CD4-positive, alpha-beta T cell treated with Interleukin-4 for 4 hours (primary cell): ENCODE data around the gene CDC42BPB.

Source experiments
- DNase-seq: peaks from one replicate; pipeline ENCODE4 v3.0.0-alpha.2; 2020

Gene CDC42BPB

DNA sequence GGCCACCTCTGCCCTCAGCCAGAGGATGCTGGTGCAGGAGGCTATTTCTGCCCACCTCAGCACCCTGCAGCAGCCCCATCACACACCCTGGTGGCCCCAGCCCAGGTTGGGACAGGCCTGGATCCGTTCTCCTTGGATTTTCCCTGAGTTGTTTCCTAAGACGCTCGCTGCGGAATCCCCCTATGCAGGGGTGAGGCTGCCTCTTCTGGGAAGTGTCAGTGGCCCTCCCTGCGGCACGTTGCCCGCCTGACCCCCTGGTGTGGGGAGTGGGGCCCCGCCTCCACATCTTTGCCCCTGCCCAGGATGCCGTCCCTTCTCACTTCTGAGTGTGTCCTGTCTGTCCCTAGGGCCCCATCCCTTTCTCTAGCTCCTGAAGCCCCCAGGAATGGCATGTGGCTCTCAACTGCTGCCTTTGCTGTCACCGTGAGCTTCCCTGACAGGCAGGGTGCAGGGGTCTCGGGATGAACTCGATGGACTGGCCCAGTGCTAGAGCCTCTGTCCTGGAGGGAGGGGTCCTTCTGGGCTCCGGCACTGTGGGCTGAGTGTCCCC, 36.6 kb upstream of the CDC42BPB start:
- no peak for DNase-seq

GRCh38 chr14:103091883-103092222, 34.5 kb upstream of the CDC42BPB start:
- no peak for DNase-seq

DNA sequence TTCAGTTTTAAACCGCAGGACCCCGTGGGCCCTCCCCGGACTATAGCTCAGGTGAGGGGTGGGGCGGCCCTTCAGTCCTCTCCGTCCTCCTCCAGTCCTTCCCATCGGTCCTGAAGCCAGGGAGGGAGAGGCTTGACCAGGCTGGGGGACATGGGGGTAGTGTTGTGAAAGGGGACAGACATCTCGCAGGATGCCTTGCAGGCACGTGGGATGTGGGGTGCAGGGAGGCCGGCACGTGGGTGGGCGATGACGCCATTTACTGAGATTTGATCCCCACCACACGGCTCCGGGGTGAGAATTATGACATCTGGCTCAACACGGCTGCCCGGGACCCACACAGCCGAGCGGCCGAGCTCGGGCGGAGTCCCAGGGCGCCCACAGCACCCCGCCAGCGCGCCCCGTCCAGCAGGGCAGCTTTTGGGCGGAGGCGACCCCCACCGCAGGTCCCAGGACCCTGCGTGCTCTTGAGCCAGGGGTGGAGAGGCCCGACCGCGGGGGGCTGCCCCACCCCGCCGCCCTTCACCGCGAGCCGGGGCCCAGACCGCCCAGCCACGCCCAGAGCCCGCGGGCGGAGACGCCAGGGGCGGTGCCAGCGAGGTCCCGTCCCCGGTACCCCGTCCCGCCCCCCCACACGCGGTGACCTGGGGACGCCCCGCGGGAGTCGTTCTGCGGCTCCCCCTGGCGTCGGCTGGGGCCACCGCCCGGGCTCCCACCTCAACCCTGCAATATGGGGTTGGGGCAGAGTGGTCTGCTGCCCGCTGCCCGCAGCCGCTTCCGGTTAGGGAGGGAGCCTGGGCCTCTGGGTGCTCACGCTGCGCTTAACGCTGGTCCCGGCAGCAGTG, 33.9 kb upstream of the CDC42BPB start:
- DNase-seq = peak; percentile 62

GRCh38 chr14:103090481-103091020, 33.2 kb upstream of the CDC42BPB start:
- DNase-seq = no peak

DNA sequence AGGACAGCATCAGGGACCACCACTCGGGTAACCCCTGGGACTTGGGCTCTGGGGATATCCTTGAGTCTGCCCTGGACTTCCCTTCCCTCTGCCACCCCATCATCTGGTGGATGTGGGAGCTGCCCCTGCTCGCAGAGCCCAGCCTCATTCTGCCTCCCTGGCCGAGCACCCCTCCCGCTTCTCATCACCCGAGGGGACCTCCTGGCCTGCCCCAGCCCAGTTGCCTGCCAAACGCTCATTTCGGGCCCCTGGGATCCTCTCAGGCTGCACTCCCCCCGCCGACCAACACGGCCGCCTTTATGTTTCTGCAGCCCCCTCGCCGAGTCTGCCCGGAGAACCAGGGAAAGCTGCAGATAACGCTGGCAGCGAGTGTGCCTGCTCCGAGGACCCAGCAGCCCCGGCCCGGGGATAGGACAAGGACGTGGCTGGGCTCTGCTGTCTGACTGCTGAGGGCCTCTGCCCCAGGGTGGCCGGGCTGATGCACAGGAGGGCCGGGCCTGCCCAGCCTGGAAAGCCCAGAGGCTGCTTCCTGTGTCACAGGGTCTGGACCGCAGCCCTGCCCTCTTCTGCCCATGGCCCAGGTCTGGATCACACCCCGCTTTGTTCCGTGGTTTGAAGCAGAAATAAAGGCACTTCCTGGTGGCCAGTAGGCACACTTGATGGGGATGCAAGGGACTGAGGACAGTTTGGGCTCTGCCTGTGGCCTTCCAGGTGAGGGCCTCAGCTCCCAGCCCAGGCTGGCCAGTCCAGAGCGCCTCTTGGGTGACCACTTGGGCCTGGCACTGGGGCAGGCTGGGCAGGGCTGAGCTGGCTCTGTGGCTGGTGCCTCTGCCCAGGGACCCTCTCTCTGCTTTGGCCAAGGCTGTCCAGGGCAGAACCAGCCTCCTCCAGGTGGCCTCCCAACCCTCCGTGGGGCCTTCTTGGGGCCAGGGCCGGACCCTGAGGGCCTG, 32.3 kb upstream of the CDC42BPB start:
- DNase-seq = no peak

DNA sequence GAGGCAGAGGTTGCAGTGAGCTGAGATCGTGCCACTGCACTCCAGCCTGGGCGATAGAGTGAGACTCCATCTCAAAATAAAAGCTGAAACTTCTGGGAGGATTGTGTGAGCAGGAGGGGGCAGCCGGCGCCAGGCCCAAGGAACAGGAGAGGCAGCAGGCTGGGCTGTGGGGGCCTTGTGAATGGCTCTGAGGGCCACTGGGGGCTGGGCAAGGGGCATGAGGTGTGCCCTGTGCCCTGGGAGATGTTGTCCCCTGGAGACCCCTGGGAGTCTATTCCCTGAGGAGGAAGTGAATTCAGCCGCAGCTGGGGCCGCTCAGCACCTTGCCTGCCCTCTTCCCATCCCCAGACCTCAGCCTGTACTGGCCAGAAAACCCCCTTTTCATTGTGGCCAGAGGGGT, 31.6 kb upstream of the CDC42BPB start:
- DNase-seq = no peak

DNA sequence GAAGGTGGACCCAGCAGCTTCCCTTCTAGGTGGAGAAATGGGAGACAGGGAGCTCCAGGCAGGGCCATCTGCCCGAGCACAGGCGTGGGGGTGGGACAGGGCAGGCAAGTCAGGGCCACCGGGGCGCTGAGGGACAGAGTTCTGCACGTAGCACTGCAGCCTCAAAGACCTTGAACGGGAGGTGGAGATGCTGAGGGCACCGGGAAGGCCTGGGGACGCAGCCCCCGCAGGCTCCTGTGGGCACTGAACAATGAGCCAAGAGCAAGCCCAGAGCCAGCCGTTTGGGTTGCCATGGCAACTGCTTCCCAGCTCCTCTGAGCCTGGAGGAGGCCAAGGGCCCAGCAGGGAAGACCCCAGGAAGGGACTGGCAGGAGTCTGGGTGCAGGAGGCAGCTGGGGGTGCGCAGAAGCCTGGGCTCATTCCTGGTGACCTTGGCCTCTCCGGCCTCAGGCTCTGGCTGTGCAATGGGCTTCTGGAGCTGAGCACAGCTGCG, 30.0 kb upstream of the CDC42BPB start:
- no peak for DNase-seq

GRCh38 chr14:103086771-103087342, 29.5 kb upstream of the CDC42BPB start:
- no peak for DNase-seq

GRCh38 chr14:103085106-103086091, 28.1 kb upstream of the CDC42BPB start:
- DNase-seq = no peak

GRCh38 chr14:103084021-103084919, 26.9 kb upstream of the CDC42BPB start, which contains the start of gene LBHD2:
LBHD2 (plus strand) TSS chr14:103084210; CDS start chr14:103086013, 1,803 bp downstream.
- no peak for DNase-seq

DNA sequence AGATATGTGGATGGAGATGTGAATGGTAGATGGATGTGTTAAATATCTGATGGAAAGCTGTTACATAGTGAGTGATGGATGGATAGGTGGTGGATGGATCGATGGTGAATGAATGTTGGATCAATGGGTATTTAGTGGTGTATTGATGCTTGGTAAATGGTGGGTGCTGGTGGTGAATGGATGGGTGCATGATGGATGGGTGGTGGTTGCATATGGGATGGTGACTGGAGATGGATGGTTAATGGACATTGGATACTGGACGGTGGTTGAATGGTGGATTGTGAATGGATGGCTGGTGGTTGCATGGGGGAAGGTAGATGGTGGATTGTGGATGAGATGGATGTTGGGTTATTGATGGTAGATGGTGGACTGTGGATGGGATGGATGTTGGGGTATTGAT, 24.6 kb upstream of the CDC42BPB start:
- no peak for DNase-seq

- DNase-seq = no peak
Measured at GRCh38 chr14:103078860-103079587, 21.7 kb upstream of the CDC42BPB start.

- peak; percentile 76 for DNase-seq
Measured at GRCh38 chr14:103078420-103078749, 21.0 kb upstream of the CDC42BPB start.

GRCh38 chr14:103074729-103075367, 17.5 kb upstream of the CDC42BPB start:
- peak; percentile 2 for DNase-seq

DNA sequence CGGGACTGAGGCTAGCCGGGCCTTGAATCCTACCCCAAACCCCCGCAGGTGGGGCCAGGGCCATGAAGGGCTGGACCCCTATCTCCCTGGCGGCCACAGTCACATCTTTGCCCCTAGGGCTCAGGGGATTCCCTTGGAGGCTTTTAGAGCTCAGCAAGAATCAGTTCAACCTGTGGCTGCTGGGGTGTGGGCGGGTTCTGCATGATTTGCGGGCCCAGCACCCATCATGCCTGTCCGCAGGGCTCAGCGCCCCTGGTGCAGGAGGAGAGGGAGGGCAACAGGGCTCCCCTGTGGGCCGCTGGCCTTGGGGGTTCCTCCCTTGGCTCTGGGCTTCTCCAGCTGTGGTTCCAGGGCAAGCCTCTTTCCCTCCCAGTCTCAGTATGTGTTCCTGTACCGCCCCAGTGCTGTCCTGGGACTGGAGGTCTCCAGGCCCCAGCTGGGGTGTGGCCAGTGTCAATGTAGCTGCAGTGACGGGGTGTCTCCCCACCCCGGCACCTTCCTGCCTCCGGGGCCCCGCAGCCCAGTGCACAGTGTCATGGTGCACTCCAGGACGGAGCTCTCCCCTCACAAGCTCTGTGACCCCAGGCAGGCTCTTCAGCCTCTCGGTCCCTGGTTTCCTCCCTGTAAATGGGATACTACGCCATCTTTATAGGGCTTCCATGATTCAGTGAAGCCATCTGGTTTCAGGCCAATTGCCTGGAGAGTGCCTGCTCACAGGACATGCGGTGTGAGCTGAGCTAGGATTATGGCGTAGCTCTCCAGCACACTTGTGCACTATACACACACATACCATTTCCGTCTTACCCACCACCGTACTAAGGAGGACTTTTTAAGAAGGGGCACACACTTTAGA, 16.8 kb upstream of the CDC42BPB start:
- no peak for DNase-seq

DNA sequence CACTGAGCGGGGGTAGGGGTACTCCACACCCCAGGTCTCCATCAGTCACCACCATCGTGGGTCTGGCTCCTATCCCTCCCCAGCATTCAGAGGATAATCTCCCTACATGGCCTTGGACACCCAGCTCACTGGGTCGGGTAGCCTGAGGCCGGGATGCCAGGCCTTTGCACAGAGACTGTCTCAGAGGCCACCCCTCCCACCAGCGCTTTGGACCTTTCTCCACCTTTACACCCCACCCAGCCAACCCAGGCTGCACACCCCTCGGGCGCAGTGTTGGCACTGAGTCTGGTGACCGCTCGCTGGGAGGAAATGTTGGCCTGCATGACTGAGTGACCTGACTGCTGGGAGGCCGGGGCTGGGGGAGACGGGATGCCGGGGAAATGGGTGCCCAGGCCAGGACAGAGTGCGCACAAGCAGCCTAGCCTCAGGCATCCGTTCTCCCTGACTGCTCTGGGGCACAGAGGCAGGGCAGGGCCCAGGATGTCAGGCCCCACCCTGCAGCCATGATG, 16.1 kb upstream of the CDC42BPB start:
- no peak for DNase-seq

DNA sequence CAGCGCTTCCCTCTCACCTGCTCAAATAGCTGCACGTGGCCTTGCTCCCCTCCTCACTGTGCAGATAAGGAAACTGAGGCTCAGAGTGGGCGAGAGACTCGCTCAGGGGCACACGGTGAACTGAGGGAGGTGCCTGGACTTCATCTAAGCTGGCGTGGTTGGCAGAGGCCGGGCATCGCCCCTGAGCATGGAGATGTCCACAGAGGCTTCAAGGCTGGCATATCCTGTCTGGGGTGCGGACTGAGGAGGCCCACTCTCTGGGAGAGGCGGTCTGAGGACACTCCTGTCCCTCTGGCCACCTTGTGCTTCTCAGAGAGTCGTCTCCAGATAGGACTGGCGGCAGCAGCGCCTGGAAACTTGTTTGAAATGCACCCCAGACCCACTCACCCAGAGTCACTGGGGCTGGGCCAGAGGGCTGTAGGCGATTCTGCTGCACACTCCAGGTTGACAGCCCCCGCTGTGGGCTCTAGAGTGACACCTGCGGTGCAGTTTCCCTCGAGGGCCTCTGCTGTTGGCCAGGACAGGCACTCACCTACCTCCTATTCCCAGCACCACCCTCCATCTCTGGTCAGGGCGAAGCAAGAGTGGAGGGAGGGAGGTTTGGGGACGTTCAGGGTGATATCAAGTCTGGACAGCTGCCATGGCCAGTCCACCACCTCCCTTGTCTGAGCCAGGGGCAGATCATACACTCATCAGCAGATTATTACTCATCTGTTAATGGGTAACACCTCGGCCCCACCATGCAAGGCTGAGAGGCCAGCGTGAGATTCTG, 15.4 kb upstream of the CDC42BPB start:
- DNase-seq = no peak
